SK-N-SH (cell line): ENCODE results near the gene PROP1.

Experiments used
- FOXJ3 ChIP-seq: sonication (generic); formaldehyde crosslinking; IDR thresholded peaks from 2 replicates; pipeline ENCODE4 v1.5.1; 2020; ENCODE audit warnings: mild to moderate bottlenecking, missing genetic modification reagents
- POLR2AphosphoS5 ChIP-seq: IDR thresholded peaks from 2 replicates; pipeline ENCODE4 v1.6.1; 2012; ENCODE audit warnings: low read depth, low read length
- TF ChIP-seq, protein P1 (sequence below): fragments of 200-600 bp; sonication (generic); IDR thresholded peaks from 2 replicates; pipeline ENCODE4 v1.6.1; 2017; ENCODE audit warnings: antibody characterized with exemption, mild to moderate bottlenecking, moderate library complexity
- TF ChIP-seq, protein P2 (sequence below): IDR thresholded peaks from 2 replicates; pipeline ENCODE4 v1.6.1; 2012; ENCODE audit warnings: mild to moderate bottlenecking, low read depth, low read length, moderate library complexity

DNA sequence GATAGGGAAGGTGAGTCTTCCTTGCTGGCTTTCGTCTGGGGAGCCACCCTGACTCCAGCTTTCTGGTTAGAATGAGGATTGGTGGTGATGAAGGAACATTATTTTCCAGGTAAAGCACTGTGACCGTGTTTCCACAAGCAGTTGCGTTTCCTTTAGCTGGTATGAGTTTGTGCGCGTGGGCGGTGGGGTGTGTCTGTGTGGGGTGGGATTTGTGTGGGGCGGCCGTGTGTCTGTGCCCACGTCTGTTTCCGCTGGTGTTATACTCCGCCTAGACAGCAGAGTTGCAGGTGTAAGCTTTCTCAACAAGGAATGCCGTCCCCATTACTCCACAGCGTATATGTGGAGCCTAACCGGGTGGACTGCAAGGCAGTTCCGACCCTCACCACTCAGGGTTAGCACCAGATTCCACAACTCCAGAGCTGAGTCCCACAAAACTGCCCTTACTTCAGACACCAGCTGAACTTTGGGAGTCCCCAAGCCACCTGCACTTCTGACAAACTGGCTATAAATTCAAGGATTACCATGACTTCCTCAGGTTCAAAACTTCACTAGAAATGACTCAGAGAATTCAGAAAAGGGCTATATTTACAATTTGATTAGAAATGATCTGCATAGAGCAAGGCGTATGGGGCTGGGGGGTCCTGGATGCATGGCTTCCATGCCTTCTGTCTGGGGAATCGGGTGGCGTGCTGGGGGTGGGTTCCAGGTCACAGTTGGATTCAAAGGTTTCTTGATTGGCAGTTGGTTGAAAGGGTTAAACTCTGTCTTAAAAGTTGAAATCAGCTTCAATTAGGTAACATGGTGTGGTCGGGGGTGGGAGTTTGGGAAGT lies 29.8 kb downstream of the PROP1 start:
- TF ChIP-seq, protein P1, sequence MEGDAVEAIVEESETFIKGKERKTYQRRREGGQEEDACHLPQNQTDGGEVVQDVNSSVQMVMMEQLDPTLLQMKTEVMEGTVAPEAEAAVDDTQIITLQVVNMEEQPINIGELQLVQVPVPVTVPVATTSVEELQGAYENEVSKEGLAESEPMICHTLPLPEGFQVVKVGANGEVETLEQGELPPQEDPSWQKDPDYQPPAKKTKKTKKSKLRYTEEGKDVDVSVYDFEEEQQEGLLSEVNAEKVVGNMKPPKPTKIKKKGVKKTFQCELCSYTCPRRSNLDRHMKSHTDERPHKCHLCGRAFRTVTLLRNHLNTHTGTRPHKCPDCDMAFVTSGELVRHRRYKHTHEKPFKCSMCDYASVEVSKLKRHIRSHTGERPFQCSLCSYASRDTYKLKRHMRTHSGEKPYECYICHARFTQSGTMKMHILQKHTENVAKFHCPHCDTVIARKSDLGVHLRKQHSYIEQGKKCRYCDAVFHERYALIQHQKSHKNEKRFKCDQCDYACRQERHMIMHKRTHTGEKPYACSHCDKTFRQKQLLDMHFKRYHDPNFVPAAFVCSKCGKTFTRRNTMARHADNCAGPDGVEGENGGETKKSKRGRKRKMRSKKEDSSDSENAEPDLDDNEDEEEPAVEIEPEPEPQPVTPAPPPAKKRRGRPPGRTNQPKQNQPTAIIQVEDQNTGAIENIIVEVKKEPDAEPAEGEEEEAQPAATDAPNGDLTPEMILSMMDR: no peak
- TF ChIP-seq POLR2AphosphoS5 (no peak), FOXJ3 (CRISPR knock-in tag) (no peak)
- TF ChIP-seq, protein P2, sequence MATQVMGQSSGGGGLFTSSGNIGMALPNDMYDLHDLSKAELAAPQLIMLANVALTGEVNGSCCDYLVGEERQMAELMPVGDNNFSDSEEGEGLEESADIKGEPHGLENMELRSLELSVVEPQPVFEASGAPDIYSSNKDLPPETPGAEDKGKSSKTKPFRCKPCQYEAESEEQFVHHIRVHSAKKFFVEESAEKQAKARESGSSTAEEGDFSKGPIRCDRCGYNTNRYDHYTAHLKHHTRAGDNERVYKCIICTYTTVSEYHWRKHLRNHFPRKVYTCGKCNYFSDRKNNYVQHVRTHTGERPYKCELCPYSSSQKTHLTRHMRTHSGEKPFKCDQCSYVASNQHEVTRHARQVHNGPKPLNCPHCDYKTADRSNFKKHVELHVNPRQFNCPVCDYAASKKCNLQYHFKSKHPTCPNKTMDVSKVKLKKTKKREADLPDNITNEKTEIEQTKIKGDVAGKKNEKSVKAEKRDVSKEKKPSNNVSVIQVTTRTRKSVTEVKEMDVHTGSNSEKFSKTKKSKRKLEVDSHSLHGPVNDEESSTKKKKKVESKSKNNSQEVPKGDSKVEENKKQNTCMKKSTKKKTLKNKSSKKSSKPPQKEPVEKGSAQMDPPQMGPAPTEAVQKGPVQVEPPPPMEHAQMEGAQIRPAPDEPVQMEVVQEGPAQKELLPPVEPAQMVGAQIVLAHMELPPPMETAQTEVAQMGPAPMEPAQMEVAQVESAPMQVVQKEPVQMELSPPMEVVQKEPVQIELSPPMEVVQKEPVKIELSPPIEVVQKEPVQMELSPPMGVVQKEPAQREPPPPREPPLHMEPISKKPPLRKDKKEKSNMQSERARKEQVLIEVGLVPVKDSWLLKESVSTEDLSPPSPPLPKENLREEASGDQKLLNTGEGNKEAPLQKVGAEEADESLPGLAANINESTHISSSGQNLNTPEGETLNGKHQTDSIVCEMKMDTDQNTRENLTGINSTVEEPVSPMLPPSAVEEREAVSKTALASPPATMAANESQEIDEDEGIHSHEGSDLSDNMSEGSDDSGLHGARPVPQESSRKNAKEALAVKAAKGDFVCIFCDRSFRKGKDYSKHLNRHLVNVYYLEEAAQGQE: no peak
